Left hindlimb (tissue), 1 donor: Measurements from ENCODE around the gene MICAL2.

ENCODE experiments used
- DNase-seq: peaks from one replicate; pipeline ENCODE4 v3.0.0-alpha.2; 2018

MICAL2 gene

GRCh38 chr11:12251666-12252560 lies 141.5 kb downstream of the MICAL2 start:
- DNase-seq, result no peak

GRCh38 chr11:12253843-12254281 lies 143.5 kb downstream of the MICAL2 start:
- DNase-seq, result no peak

GRCh38 chr11:12258451-12258850 lies 148.1 kb downstream of the MICAL2 start:
- no peak for DNase-seq

GRCh38 chr11:12259956-12260355 lies 149.6 kb downstream of the MICAL2 start:
- DNase-seq, result no peak

GRCh38 chr11:12260731-12261521 lies 150.5 kb downstream of the MICAL2 start:
- DNase-seq, result no peak

GRCh38 chr11:12261551-12261950 lies 151.2 kb downstream of the MICAL2 start:
- DNase-seq, result no peak

GRCh38 chr11:12263141-12263693 lies 152.8 kb downstream of the MICAL2 start:
- no peak for DNase-seq

- DNase-seq, result no peak
Measured at GRCh38 chr11:12264361-12264760, 154.0 kb downstream of the MICAL2 start.

- DNase-seq, result no peak
Measured at GRCh38 chr11:12266132-12266531, 155.7 kb downstream of the MICAL2 start.

GRCh38 chr11:12266943-12267342 lies 156.6 kb downstream of the MICAL2 start:
- DNase-seq, result no peak

GRCh38 chr11:12267921-12268320 lies 157.5 kb downstream of the MICAL2 start:
- DNase-seq, result no peak

- DNase-seq, result no peak
Measured at GRCh38 chr11:12269104-12269441, 158.7 kb downstream of the MICAL2 start.

- DNase-seq, result no peak
Measured at GRCh38 chr11:12269446-12270214, 159.2 kb downstream of the MICAL2 start.

- DNase-seq, result no peak
Measured at GRCh38 chr11:12270215-12270797, 159.9 kb downstream of the MICAL2 start.

- DNase-seq, result no peak
Measured at GRCh38 chr11:12270817-12271216, 160.4 kb downstream of the MICAL2 start.

GRCh38 chr11:12271241-12271640 lies 160.9 kb downstream of the MICAL2 start:
- DNase-seq, result no peak

- no peak for DNase-seq
Measured at GRCh38 chr11:12271826-12272366, 161.5 kb downstream of the MICAL2 start.

GRCh38 chr11:12272821-12273617 lies 162.6 kb downstream of the MICAL2 start:
- no peak for DNase-seq

- no peak for DNase-seq
Measured at GRCh38 chr11:12273618-12273995, 163.2 kb downstream of the MICAL2 start.

GRCh38 chr11:12274056-12274455 lies 163.7 kb downstream of the MICAL2 start:
- no peak for DNase-seq

GRCh38 chr11:12274558-12275197 lies 164.3 kb downstream of the MICAL2 start:
- DNase-seq, result no peak
